ENCODE data around the gene LAMA3. TPM values are rescaled to one million over a fixed set of nuclear protein-coding genes. Genes with fewer than 3 reads are reported as not detected.

Gene LAMA3
- total and polyA plus RNA-seq, 2 of the 13 experiments (the other 11 are each of a cell fraction or from before 2014, with no cell fraction given): 0.45 to 2.2 TPM

- TF ChIP-seq UBTF (CRISPR knock-in tag; IDR thresholded peaks at IDR 0.05) (no peak), HMGXB3 (CRISPR knock-in tag; IDR thresholded peaks at IDR 0.05; ENCODE audit: borderline replicate concordance) (no peak), ZFX (CRISPR knock-in tag; IDR thresholded peaks at IDR 0.05; ENCODE audit: low read depth) (no peak; the same call in 1 of the 2 replicates), HDAC1 (CRISPR knock-in tag; IDR thresholded peaks at IDR 0.05) (no peak), ATF3 (CRISPR knock-in tag; IDR thresholded peaks at IDR 0.05) (no peak), JDP2 (CRISPR knock-in tag; IDR thresholded peaks at IDR 0.05; ENCODE audit: borderline replicate concordance) (no peak), ZNF619 (CRISPR knock-in tag; IDR thresholded peaks at IDR 0.05) (no peak), REPIN1 (CRISPR knock-in tag; IDR thresholded peaks at IDR 0.05; ENCODE audit: borderline replicate concordance, low read depth) (0 out of 2 replicates have a peak, but pooled peaks have one; percentile 45), CEBPG (CRISPR knock-in tag; IDR thresholded peaks at IDR 0.05) (peak; percentile 60), KDM3A (CRISPR knock-in tag; IDR thresholded peaks at IDR 0.05; ENCODE audit: low read depth) (no peak), GZF1 (CRISPR knock-in tag; IDR thresholded peaks at IDR 0.05) (no peak), KLF12 (CRISPR knock-in tag; IDR thresholded peaks at IDR 0.05; ENCODE audit: borderline replicate concordance) (no peak), KLF9 (CRISPR knock-in tag; IDR thresholded peaks at IDR 0.05; ENCODE audit: low read depth) (no peak), ZFP41 (CRISPR knock-in tag; IDR thresholded peaks at IDR 0.05; ENCODE audit: borderline replicate concordance) (no peak), SETDB1 (CRISPR knock-in tag; IDR thresholded peaks at IDR 0.05; ENCODE audit: borderline replicate concordance) (no peak), ZNF737 (CRISPR knock-in tag; IDR thresholded peaks at IDR 0.05; ENCODE audit: borderline replicate concordance) (no peak), THAP8 (CRISPR knock-in tag; IDR thresholded peaks at IDR 0.05; ENCODE audit: borderline replicate concordance) (no peak), CBX2 (IDR thresholded peaks at IDR 0.05; ENCODE audit: low read depth, low read length) (no peak), CBX2 (CRISPR knock-in tag; IDR thresholded peaks at IDR 0.05; ENCODE audit: low read depth) (no peak), ZNF24 (IDR thresholded peaks at IDR 0.05) (no peak), PAX8 (CRISPR knock-in tag; IDR thresholded peaks at IDR 0.05; ENCODE audit: borderline replicate concordance) (no peak), ZNF589 (CRISPR knock-in tag; conservative IDR thresholded peaks at IDR 0.05) (no peak), ZNF678 (CRISPR knock-in tag; IDR thresholded peaks at IDR 0.05) (no peak), EEA1 (CRISPR knock-in tag; IDR thresholded peaks at IDR 0.05; ENCODE audit: borderline replicate concordance) (no peak)
Measured at GRCh38 chr18:23883277-23883790, 194.1 kb downstream of the LAMA3 start (continued).
